ENCODE measurements around the gene SAPCD2.
A peak's percentile ranks its signal among the peaks of the same experiment; 100 is the strongest.
"Not testable (repeated sequence)": the region's sequence is repeated elsewhere in the genome, so short reads cannot be mapped to it uniquely, and the experiment has no call there.

SAPCD2 gene

GRCh38 chr9:137037483-137037882, 32.9 kb downstream of the SAPCD2 start:
- TF ChIP-seq CTCF (IDR thresholded peaks at IDR 0.05; ENCODE audit: control insufficient read depth, extremely low read depth, insufficient read depth), result no peak
- H3K4me3 ChIP-seq (ENCODE audit: low read depth, low read length), result no peak overlapping the region
- DNase-seq (ENCODE audit: low read depth), result no peak

DNA sequence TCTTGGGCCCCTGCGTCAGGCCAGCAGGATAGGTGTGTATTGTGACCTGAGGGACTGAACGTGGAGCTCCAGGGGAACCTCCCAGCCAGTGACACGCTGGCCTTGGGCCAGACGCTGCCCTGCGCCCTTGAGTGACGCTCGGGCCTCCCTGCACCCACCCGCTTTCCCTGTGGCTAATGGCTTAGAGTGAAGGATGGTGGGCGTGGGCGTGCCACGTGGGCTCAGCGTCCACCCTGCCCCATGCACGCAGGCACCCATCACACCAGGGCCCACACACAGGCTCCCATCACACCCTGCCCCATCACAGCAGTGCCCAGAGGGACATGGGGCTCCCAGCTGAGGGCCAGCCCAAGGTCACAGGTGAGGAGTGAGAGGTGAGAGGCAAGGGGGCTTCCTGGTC, 33.3 kb downstream of the SAPCD2 start:
- no peak for DNase-seq (ENCODE audit: low read depth)
- no peak for TF ChIP-seq CTCF (IDR thresholded peaks at IDR 0.05; ENCODE audit: control insufficient read depth, extremely low read depth, insufficient read depth)
- H3K4me3 ChIP-seq (ENCODE audit: low read depth, low read length), result no peak overlapping the region

DNA sequence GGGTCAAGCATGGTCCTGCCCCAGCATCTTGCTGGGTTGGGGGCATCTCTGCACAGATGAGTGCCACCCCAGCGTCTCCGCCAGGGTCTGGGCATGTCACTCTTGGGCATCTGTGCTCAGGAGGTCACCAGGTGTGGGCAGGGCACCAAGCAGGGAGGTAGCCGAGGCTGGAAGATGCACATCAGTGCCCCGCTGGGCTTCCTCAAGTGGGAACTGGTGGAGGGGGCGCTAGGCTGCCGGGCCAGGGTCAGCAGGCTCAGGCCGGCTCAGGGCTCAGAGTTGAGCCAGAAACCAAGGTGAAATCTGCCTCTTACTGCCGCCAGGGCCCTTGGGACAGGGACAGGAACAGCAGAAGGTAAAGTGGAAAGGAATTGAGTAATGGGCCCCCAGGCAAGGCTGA, 34.4 kb downstream of the SAPCD2 start:
- no peak for DNase-seq (ENCODE audit: low read depth)
- no peak for TF ChIP-seq CTCF (IDR thresholded peaks at IDR 0.05; ENCODE audit: control insufficient read depth, extremely low read depth, insufficient read depth)
- H3K4me3 ChIP-seq (ENCODE audit: low read depth, low read length), result no peak overlapping the region

DNA sequence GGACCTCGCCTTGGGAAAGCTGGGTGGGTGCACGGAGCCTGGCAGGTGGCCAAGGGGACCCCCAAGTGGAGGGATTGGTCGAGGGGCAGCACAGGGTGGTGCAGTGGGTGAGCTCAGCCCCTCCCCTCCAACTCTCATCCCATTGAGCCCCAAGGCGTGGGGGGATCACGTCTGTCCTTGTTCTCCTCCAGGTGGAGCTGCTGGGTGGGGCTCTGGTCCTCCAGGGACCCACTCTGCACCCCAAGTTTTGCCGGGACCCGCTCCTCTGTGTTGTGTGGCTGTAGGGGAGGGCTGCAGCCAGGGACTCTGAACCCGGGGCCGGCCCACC, 34.9 kb downstream of the SAPCD2 start:
- no peak for DNase-seq (ENCODE audit: low read depth)
- H3K4me3 ChIP-seq (ENCODE audit: low read depth, low read length), result no peak overlapping the region
- no peak for TF ChIP-seq CTCF (IDR thresholded peaks at IDR 0.05; ENCODE audit: control insufficient read depth, extremely low read depth, insufficient read depth)

DNA sequence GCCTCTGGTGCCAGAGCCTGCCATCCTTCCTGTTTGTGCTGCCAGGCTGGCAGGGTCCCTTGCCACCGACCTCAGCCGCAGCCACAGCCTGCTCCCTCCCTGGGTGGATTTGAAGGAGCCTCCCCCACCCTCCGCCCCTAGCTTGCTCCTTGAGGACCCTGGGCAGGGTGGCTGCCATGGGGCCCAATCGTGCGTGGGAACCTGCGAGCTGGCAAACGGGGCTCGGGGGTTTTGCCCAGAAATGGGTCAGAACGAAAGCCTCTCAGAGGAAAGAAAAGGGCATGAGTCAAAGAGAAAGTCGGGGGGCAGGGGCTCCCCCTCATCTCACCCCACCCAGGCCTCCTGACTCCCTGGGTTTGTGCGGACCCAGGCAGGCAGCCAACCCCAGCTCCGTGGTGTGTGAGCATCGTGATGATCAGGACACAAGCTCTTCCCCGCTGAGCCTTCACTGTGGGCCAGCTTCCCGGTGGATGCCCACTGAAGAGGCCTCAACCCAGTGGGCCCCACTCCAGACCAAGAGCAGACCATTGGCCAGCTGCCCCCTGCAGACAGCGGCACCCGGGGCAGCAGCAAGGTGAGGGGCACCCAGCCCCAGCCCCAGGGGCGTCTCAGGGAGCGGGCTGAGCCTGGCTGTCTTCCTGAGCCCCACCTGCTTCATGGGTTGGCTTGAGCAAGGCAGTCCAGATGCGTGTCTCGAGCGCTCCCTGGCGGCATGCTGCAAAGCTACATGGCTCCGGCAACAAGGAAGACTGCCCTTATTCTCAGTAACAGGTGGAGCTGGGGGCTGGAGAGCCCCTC, 35.4 kb downstream of the SAPCD2 start:
- TF ChIP-seq CTCF (IDR thresholded peaks at IDR 0.05; ENCODE audit: control insufficient read depth, extremely low read depth, insufficient read depth), result peak; percentile 93
- H3K4me3 ChIP-seq (ENCODE audit: low read depth, low read length), result 0 out of 2 replicates have a peak overlapping the region, but pooled peaks have one; percentile 9
- peak; percentile 62 for DNase-seq (ENCODE audit: low read depth)

- DNase-seq (ENCODE audit: low read depth), result no peak
These were observed 36.2 kb downstream of the SAPCD2 start for GRCh38 chr9:137034039-137034708.

GRCh38 chr9:137033481-137033880, 36.9 kb downstream of the SAPCD2 start:
- not testable (repeated sequence) for H3K4me3 ChIP-seq (ENCODE audit: low read depth, low read length)

More at GRCh38 chr9:137034039-137034708, 36.2 kb downstream of the SAPCD2 start:
- no peak overlapping the region for H3K4me3 ChIP-seq (ENCODE audit: low read depth, low read length)
- no peak for TF ChIP-seq CTCF (IDR thresholded peaks at IDR 0.05; ENCODE audit: control insufficient read depth, extremely low read depth, insufficient read depth)

More at GRCh38 chr9:137033481-137033880, 36.9 kb downstream of the SAPCD2 start:
- not testable (repeated sequence) for DNase-seq (ENCODE audit: low read depth)
